ENCODE data around the gene TACC2.

TACC2 gene

GRCh38 chr10:122248356-122249302 is 259.7 kb downstream of the TACC2 start:
- DNase-seq, result no peak
- TF ChIP-seq GATA1 (IDR thresholded peaks at IDR 0.05; ENCODE audit: low read depth, low read length) (no peak), POLR2A (IDR thresholded peaks at IDR 0.05; ENCODE audit: low read length) (no peak)

- DNase-seq, result no peak
- TF ChIP-seq POLR2A (IDR thresholded peaks at IDR 0.05; ENCODE audit: low read length) (no peak), GATA1 (IDR thresholded peaks at IDR 0.05; ENCODE audit: low read depth, low read length) (no peak)
These were observed 260.4 kb downstream of the TACC2 start for GRCh38 chr10:122249303-122249850.

GRCh38 chr10:122249991-122250750 is 261.2 kb downstream of the TACC2 start:
- no peak for TF ChIP-seq GATA1 (IDR thresholded peaks at IDR 0.05; ENCODE audit: low read depth, low read length)
- no peak for TF ChIP-seq POLR2A (IDR thresholded peaks at IDR 0.05; ENCODE audit: low read length)

GRCh38 chr10:122251459-122252255 is 262.7 kb downstream of the TACC2 start:
- no peak for DNase-seq

More at GRCh38 chr10:122249991-122250750, 261.2 kb downstream of the TACC2 start:
- no peak for DNase-seq

GRCh38 chr10:122252805-122253204 is 263.8 kb downstream of the TACC2 start:
- DNase-seq, result no peak
- TF ChIP-seq POLR2A (IDR thresholded peaks at IDR 0.05; ENCODE audit: low read length), result no peak
- no peak for TF ChIP-seq GATA1 (IDR thresholded peaks at IDR 0.05; ENCODE audit: low read depth, low read length)

More at GRCh38 chr10:122251459-122252255, 262.7 kb downstream of the TACC2 start:
- TF ChIP-seq POLR2A (IDR thresholded peaks at IDR 0.05; ENCODE audit: low read length), result no peak

- no peak for TF ChIP-seq GATA1 (IDR thresholded peaks at IDR 0.05; ENCODE audit: low read depth, low read length)
- TF ChIP-seq POLR2A (IDR thresholded peaks at IDR 0.05; ENCODE audit: low read length), result no peak
- DNase-seq, result no peak
These were observed 264.6 kb downstream of the TACC2 start for GRCh38 chr10:122253605-122254004.

GRCh38 chr10:122254831-122255230 is 265.9 kb downstream of the TACC2 start:
- TF ChIP-seq POLR2A (IDR thresholded peaks at IDR 0.05; ENCODE audit: low read length) (no peak), GATA1 (IDR thresholded peaks at IDR 0.05; ENCODE audit: low read depth, low read length) (no peak)

GRCh38 chr10:122255509-122256301 is 266.7 kb downstream of the TACC2 start:
- no peak for DNase-seq
- TF ChIP-seq POLR2A (IDR thresholded peaks at IDR 0.05; ENCODE audit: low read length), result no peak

More at GRCh38 chr10:122254831-122255230, 265.9 kb downstream of the TACC2 start:
- no peak for DNase-seq

- no peak for DNase-seq
- TF ChIP-seq GATA1 (IDR thresholded peaks at IDR 0.05; ENCODE audit: low read depth, low read length) (no peak), POLR2A (IDR thresholded peaks at IDR 0.05; ENCODE audit: low read length) (no peak)
These were observed 268.1 kb downstream of the TACC2 start for GRCh38 chr10:122257041-122257440.

- TF ChIP-seq GATA1 (IDR thresholded peaks at IDR 0.05; ENCODE audit: low read depth, low read length), result no peak
- no peak for TF ChIP-seq POLR2A (IDR thresholded peaks at IDR 0.05; ENCODE audit: low read length)
- no peak for DNase-seq
These were observed 269.4 kb downstream of the TACC2 start for GRCh38 chr10:122258136-122259074.

GRCh38 chr10:122259075-122259466 is 270.1 kb downstream of the TACC2 start:
- no peak for TF ChIP-seq POLR2A (IDR thresholded peaks at IDR 0.05; ENCODE audit: low read length)
- TF ChIP-seq GATA1 (IDR thresholded peaks at IDR 0.05; ENCODE audit: low read depth, low read length), result no peak
- DNase-seq, result no peak

- TF ChIP-seq POLR2A (IDR thresholded peaks at IDR 0.05; ENCODE audit: low read length) (no peak), GATA1 (IDR thresholded peaks at IDR 0.05; ENCODE audit: low read depth, low read length) (no peak)
- DNase-seq, result no peak
These were observed 272.6 kb downstream of the TACC2 start for GRCh38 chr10:122261584-122261983.
